WI38 (cell line): Measurements from ENCODE around the gene KLHL17.
A peak's percentile ranks its signal among the peaks of the same experiment; 100 is the strongest.

ENCODE experiments used
- H3K4me3 ChIP-seq: 2 replicates; pipeline ENCODE4 v1.5.1; 2011; ENCODE audit warnings: low read depth, mild to moderate bottlenecking, control low read depth, low read length
- TF ChIP-seq, protein P1 (sequence below): IDR thresholded peaks from 2 replicates; pipeline ENCODE4 v1.5.1; 2012; ENCODE audit warnings: low read depth, mild to moderate bottlenecking, control low read depth, low read length

The KLHL17 gene

DNA sequence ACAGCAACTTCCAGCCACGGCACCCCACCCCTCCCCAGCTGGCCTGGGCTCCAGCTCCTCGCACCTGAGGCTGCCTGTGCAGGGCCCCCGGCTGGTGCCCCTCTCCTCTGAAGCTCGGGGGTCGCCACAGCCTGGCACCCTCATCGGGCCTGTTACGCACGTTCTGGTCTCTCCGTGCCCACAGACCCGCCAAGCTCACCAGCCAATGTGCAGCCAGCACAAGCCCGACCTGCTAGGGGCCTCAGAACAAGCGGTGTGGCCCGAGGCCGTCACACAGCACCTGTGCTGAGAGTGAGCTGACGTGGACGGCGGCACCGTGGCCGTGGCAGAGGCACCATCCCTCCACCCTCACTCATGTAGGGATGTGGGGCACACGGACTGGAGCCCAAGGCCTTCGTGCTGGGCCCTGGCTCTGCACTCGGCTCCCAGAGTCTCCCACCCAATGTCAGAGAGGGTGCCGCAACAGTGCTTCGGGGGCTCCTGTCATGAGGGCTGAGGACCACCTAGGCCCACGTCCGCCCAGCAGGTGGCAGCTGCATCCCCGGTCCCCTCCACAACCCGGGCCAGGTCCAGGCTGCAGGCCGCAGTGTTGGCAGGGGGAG, 41.0 kb upstream of the KLHL17 start:
- no peak overlapping the region for H3K4me3 ChIP-seq
- TF ChIP-seq, protein P1, sequence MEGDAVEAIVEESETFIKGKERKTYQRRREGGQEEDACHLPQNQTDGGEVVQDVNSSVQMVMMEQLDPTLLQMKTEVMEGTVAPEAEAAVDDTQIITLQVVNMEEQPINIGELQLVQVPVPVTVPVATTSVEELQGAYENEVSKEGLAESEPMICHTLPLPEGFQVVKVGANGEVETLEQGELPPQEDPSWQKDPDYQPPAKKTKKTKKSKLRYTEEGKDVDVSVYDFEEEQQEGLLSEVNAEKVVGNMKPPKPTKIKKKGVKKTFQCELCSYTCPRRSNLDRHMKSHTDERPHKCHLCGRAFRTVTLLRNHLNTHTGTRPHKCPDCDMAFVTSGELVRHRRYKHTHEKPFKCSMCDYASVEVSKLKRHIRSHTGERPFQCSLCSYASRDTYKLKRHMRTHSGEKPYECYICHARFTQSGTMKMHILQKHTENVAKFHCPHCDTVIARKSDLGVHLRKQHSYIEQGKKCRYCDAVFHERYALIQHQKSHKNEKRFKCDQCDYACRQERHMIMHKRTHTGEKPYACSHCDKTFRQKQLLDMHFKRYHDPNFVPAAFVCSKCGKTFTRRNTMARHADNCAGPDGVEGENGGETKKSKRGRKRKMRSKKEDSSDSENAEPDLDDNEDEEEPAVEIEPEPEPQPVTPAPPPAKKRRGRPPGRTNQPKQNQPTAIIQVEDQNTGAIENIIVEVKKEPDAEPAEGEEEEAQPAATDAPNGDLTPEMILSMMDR: no peak

DNA sequence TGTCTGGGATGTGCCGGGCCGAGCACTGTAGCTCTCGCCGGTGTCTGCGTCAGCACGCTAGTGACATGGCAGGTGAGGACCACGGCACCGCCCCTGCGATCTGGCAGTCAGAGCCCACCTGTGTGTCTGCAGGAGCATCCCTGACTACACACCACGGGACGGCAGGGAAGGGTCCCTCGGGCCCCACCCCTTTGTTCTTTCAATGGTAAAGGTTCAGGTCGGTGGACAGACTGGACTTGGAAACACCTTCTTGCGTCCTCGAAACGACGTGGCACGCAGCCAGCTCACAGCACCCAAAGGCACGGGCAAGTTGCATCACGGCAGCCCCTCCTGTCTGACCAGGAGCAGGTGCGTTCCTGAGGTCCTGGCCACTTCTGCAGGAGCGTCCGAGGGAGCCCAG, 40.4 kb upstream of the KLHL17 start:
- no peak overlapping the region for H3K4me3 ChIP-seq
- TF ChIP-seq, protein P1: no peak

DNA sequence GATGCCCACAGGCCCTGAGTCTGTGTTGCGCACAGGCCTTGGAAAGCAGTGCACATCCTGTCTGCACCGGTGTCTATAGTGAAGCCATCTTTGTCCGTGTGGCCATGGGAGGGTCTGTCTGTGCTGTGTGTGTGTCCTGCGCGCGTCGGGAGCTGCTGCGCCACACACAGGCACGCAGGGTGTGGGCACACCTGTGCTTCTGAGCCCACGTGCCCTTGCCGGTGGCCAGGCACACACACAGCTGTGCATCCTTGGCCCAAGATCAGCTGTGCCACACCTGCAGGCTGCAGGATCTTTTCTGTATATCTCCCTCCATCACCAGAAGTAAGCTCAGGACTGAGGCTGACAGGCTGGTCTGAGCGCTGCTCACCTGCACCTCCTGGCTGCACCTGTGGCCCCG, 39.9 kb upstream of the KLHL17 start:
- no peak overlapping the region for H3K4me3 ChIP-seq
- TF ChIP-seq, protein P1: no peak

DNA sequence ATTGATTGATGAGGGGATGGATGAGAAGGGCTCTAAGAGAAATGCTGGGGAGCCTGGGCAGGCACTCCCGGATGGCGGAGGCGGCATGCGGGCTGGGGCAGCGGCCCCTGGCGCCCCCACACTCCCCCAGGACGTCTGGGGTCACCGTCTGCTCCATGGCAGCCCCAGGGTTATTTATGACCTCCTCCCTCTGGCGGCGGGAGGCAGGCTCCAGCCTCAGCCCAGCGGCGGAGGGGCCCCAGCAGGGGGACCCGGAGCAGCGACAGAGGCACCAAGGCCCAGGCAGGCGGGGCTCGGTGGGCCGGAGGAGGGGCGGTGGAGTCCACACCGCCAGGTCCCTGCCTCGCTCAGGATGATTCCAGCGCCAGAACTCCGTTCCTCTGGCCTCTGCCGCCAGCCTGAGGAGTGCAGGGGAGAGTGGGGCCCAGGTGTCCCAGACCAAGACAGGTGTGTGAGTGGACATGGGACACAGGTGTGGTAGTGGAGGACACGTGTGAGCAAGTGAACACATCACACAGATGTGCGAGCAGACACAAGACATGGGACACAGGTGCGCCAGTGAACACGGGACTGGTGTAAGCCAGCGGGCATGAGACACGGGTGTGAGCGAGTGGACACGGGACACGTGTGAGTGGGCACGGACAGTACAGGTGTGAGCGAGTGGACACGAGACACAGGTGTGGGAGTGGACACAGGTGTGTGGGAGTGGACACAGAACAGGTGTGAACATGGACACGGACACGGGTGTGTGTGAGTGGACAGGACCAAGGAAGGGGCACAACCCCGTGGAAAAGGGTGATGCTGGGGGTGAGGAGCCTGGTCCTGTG, 39.2 kb upstream of the KLHL17 start:
- TF ChIP-seq, protein P1: peak; percentile 56
- no peak overlapping the region for H3K4me3 ChIP-seq

DNA sequence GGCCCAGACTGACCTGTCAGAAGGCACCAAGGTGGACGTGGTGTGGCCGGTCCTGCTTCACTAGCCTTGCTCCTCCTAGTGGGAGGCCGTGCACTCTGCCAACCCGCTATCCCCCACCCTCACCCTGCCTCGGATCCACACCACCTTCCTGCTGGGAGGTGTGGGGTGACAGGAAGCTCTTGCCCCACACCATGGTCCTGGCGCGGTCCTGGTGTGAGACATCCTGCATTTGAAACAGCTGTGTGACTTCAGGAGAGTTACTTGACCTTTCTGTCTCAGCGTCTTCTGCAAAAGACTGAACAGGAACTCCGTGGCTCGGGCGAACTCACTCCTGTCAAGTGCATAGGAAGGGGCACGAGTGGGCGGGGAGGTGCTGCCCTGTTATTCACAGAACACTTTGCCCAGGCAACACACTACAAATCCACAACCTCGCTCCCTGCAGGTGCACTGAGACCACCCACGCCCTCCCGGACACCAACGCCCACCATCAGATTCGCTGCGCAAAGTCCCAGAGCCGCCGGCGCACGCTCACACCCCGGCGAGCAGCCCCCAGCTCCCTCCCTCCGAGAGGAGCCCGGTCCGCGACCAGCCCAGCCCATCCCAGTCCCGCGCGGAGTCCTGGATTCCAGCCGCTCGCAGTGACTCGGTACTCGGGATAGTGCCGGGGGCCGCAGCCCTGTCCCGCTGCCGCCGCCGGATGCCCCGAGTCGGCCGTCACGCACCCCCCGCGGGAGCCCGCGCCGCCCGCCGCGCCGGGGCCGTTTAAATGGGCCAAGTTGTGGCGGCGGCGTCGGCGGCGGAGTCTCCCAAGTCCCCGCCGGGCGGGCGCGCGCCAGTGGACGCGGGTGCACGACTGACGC, 37.0 kb upstream of the KLHL17 start, which contains the start of gene SAMD11:
Gene SAMD11, plus strand, starts transcription at position 793 of the 860 bp plus-strand sequence. CDS start 509 bp downstream, outside the sequence.
- TF ChIP-seq, protein P1: no peak
- peak within 1 kb of the TSS; percentile 48 for H3K4me3 ChIP-seq

DNA sequence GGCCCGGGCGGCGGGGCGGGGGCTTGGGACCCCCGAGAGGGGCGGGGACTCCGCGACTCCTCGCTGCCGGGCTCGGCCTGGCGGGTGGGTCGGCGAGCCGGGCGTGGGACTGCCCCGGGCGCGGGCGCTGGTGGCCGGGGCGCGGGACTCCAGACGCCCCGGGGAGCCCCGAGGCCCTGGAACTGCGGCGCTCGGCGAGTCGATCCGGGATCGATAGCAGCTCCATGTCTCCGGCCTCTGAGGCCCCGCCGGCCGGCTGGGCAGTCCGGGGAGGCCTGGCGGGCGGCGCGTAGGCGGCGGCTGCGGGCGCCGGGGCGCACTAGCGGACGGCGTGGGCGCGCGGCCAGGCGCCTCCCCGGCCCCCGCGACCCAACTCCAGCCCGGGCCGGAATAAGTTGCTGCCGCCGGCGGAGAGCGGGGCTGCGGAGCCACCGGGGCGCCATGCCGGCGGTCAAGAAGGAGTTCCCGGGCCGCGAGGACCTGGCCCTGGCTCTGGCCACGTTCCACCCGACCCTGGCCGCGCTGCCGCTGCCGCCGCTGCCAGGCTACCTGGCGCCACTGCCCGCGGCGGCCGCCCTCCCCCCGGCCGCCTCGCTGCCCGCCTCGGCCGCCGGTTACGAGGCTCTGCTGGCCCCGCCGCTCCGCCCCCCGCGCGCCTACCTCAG, 36.3 kb upstream of the KLHL17 start:
- TF ChIP-seq, protein P1: no peak
- H3K4me3 ChIP-seq: peak overlapping the region; percentile 48
